Urothelium cell line (cell line): ENCODE measurements around the gene DUSP22.
"Not testable (repeated sequence)": the region's sequence is repeated elsewhere in the genome, so short reads cannot be mapped to it uniquely, and the experiment has no call there.

Experiments
- DNase-seq: peaks from one replicate; pipeline ENCODE4 v3.0.0; 2011; ENCODE audit warnings: low spot score, mixed read lengths
- FAIRE-seq: peaks from 2 replicates; lab custom pipeline; 2011; peaks lifted over from hg19 to GRCh38; lab: Jason Lieb, UNC

The DUSP22 gene

DNA sequence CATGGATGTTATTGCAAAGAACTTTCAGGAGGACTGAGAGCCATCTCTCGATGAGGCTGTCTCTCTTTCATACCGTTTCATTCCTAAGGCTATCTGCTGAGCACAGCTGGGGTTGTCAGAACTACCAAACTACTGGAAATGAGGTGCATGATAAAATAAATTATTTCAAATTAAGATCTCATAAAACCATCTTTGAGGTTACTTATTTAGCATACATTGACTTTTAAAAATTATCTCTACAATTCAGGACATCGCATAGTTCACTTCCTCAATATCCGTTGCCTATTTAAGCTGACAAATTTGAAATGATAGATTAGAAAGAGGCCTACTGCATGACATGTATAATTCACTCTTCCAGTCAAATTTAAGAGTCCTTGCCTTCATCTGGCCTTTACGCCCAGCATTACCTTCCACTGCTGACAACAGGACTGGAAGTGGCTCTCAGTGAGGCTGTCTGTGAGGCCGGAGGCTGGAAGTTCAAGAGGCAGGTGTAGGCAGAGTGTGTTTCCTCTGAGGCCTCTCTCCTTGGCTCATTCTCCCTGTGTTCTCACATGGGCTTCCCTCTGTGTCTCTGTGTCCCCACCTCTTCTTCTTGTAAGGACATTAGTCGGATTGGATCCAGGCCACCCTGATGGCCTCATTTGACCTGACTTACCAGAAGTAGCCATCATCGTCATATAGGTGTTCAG is 12.8 kb upstream of the DUSP22 start:
- FAIRE-seq (no peak), DNase-seq (no peak)

DNA sequence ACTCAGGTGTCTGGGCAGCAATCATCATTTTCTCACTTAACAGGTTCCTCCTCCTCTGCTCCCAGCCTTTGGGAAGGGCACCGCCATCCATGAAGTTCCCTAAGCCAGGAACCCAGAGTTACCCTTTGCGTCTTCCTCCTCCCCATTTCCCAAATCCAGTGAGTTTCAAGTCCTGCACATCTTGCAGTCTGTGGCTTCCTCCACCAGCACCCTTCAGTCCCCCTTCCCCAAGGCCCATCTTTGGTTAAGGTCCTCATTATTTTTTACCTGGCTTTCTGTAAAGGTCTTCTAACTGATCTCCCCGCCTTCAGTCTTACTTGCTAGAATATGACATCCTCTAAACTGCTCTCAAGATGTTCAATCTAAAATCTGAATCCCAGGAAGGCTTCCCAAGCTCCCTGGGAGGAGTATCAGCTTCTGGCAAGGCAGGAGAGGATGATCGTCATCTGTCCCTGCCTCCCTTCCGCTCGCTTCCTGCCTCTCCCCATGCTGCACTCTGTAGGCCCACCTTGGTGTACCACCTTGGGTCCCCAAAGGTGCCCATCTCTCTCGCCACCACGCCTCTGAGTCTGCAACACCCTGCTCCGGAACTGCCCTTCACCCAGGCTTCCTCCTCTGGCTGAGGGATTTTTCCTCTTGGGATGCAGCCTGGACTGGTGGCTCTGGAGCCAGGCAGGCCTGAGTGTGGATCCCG is 11.4 kb upstream of the DUSP22 start:
- no peak for DNase-seq
- no peak for FAIRE-seq

DNA sequence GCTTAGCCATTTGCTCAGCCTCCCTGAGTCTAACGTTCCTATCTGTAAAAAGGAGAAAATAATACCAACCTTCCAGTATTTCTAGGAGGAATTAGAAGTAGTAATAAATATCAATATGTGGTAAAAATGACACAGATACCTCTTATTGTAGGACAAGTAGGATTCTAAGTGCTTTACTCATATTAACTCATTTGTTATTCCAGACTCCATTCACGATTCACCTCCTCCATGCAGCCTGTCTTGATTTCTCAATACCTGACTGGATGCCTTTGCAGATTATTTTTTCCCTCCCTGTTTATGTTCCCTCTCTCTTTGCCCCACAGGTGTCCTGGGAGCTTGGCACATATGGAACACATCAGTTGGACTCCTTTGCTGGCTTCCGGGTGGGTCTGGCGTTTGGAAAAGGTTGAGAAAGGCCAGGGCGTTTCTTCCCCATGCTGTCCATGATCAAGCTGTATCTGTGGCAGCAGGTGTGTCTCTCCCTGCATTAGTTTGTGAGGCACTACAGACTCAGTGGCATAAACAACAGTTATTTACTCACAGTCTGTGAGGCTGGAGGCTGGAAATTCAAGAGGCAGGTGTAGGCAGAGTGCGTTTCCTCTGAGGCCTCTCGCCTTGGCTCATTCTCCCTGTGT is 10.7 kb upstream of the DUSP22 start:
- no peak for FAIRE-seq
- no peak for DNase-seq

DNA sequence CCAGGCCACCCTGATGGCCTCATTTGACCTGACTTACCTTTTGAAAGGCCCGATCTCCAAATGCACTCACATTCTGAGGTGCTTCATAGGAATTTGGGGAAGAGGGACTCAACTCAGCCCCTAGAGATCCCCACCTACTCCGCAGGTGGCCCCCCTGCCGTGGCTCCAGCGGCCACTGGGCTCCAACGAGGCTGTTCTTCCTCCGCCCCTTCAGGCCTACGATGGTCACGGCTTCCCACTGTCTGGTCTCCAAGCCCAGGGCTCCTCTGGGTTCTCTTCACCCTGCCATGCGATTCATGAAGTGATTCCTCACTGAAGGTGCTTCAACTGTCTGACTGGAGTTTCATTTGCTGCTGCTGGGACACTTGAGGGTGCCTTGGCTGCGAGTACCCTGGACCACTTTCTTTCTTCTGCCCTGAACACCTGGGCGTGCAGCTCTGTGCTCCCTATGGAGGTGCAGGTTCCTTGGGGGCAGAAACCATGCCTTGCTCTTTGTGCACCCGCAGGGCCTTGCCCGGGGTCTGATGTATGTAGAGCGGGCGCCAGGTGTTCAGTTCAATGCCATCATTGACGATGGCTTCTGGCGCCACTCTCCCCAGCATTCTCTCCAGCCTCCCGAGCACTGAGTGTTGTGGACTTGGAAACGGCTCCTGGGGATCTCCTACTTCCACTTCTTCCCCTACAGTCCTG is 10.0 kb upstream of the DUSP22 start:
- DNase-seq = no peak
- no peak for FAIRE-seq

DNA sequence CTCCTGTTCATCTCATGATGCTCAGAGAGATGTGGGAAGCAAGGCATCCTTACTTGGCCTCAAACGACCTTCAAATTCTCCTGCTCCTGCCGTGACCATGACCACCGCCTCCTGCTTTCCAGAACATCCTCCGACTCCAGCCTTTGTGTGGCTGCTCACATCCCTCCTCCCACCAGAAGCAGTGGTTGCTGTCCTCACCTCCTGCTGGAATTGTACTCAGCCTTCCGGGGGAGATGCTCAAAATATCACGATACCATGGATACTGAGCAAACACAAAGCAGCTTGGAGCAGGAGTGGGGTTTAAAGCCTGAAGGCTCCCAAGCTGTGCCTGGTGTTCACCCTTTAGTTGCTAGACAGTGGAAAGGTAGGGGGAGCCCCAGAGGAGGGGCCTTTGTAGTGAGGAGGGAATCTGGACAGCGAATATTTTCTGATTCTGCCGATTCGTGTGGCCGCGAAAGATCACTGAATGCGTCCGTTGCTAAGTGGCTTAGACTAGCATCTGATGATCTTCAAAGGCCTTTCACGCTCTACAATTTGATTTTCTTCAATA is 9.3 kb upstream of the DUSP22 start:
- DNase-seq (no peak), FAIRE-seq (no peak)

DNA sequence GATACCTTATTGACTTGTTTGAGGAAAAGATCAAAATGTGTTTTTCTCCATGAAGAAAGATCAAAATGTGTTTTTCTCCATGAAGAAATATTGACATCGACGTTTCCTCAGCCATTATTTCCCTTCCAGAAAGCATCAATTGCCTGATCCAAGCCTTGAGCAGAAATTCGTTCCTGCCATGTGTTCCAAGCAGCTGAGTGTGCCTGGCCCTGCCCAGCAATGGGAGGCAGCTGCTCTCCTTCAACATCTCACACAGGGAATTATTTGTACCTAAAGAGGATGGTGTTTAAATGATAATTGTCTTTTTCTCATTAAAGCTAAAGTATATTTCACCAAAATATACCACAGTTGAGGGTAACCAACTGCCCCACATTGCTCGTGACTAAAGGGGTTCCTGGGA is 7.8 kb upstream of the DUSP22 start:
- DNase-seq (no peak), FAIRE-seq (no peak)

DNA sequence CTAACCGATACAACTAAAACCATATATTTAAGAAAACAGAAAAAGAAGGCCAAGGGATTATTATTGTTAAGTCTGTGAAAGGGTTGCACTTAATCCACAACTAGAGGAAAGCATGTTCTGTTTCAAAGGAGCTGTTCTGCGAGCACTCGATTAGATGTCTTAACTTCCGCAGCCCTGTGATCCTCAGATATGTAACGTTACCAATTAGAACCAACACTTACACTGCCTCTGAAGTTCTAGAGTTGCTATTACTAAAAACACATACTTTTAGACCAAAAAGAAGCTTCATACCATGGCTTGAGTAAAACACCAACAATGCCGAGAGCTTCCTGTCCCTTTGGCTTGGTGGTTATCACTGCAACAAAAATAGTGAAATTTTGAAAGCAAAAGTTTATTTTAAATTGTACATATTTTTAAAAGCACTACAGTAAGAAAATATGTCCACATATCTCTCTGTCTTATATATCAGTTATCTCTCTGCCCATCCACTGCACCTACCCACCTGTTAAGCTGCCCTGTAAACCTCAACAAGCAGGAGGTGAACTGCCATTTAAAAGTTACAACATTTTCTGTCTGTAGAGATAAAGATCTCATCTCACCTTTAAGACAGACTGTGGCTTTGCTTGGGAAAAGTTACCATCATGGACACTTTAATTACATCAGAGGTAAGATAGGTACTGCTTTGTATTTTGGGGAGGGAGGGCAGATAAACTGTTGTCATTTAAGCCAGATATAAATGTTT is 7.1 kb upstream of the DUSP22 start:
- DNase-seq (no peak), FAIRE-seq (no peak)

DNA sequence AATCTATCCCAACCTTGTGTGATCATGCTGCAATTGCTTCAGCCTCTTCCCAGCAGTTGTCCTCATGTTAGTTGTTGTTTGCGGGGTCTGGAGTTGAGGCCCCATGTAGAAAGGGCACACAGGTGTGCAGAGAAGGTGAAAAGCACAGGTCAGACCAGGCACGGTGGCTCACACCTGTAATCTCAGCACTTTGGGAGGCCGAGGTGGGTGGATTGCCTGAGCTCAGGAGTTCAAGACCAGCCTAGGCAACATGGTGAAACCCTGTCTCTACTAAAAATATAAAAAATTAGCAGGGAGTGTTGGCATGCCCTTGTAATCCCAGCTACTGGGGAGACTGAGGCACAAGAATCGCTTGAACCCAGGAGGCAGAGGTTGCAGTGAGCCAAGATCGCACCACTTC is 6.4 kb upstream of the DUSP22 start:
- not testable (repeated sequence) for FAIRE-seq, DNase-seq

DNA sequence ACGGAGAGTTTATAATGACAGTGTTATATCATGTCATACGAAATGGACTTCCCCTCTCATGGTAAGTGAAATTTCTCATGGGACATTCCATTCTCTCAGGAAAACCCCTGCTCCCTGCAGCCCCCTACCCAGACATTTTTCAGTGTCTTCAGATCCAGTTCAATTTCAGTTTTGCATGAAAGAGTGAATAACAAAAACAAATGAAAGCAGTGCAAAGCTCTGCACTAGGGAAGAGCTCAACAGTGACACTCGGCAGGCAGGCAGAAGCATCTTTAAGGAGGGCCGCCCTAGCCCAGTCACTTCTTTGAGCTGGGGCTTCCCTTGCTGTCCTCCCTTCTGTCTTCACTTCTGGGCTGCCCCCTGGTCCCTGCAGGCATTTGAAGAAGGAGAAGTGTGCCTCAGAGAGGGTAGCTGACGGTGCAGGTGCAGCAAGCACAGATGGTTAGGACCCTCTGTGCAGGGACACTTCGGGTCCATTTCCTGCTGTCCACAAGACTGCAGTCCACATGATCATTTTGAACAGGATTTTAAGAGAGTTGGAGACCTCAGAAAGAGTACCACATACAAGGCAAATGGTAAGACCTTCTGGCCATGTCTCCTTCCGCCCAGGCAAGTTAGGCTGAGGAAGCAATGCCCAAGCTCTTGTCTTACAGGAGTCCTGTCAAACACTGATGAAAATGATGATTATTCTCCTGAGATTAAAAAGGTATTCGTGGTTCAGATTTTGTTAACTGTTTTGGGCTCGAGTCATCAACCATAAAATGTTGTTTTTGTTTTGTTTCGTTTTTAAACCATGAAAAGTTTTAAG is 5.4 kb upstream of the DUSP22 start:
- no peak for DNase-seq
- FAIRE-seq = no peak

DNA sequence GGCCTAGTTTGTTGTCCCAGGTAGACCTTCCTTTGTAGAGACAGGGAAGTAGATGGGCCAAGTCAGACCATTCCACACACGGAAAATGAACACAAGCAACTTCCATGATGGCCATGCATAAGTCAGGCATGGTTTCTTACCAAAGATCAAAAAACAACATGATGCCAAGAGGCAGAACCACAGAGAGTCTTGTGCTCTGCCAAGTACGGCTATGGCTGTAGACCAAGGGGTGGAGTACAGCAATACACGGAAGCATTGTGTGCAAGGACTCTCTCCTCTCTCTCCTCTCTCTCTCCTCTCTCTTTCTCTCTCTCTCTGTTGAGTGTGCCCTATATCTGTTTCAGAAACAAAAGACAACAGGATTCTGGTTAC is 4.8 kb upstream of the DUSP22 start:
- DNase-seq (no peak), FAIRE-seq (no peak)

DNA sequence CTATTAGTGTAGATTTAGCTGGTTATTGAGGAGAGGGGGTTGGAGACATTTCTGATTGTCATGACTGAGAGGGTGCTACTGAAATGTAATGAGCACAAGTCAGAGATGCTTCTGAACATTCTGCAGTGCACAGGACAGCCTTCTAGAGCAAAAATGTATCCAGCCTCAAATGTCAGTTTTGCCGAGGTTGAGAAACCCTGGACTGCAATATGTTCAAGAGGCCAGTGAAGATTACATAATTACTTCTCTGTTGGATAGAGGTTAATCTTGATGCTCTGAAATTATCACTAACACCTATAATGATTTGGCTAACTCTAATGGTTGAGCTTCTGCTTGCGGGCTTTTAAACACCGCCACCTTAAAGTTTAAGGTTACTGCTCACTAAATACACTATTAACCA is 3.4 kb upstream of the DUSP22 start:
- FAIRE-seq (no peak), DNase-seq (no peak)

DNA sequence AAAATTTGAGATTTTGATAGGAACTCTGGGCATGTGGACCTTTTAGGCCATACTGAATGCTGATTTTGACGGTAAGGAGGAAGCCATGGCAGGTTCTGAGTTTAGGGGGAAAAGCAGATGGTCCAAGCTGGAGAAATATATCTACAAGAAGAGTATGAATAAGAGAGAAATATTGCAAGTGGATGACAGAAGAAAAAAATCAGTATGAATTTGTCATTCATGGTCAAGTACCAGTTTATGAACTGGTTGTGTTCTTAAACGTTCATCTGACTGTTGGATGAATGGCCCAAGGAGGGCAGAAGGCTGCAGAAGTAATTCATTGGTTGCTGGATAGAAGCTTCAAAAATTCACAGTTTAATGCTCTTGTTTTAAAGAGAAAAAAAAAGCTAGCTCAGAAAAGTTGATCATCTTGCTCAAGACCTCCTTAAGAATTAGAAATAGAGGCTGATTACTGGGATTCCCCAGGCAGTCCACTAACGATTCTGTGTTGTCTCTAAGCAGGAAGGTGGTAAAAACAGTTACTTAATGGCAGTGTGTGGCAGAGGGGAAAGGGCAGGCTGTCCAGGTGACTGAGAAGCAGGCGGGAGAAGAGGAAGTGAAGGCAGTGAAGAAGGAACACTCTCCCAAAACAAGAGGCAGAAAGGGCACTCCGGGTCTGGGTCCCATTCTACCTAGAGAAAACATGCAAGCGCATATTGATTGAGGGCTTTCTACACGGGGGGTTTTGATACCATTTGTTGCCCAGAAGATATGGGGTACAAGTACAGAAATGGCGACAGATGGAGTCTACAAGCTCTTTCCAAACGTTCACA is 2.0 kb upstream of the DUSP22 start:
- DNase-seq = no peak
- FAIRE-seq = no peak

DNA sequence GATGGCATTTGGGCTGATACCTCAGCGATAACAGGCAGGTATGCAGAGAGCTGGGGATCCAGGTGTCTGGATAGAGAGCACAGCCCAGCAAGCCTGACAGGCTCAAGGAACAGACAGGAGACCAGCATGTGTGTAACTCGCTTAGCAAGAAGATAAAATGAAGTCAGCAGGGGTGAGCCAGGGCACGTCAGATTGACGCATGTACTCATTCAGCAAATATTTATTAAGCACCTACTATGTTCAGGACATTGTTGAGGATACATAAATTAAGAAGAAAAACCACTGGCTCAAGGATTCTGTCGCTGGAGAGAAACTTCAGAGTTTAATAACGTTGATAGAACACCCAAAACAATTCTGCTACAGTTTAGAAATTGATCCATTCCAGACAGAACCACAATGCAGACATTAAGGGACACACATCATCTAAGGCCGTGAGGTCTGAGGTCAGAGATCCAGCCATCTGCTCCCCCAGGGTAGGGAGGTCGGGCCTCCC is 1.0 kb upstream of the DUSP22 start:
- FAIRE-seq (no peak), DNase-seq (peak; percentile 21)

DNA sequence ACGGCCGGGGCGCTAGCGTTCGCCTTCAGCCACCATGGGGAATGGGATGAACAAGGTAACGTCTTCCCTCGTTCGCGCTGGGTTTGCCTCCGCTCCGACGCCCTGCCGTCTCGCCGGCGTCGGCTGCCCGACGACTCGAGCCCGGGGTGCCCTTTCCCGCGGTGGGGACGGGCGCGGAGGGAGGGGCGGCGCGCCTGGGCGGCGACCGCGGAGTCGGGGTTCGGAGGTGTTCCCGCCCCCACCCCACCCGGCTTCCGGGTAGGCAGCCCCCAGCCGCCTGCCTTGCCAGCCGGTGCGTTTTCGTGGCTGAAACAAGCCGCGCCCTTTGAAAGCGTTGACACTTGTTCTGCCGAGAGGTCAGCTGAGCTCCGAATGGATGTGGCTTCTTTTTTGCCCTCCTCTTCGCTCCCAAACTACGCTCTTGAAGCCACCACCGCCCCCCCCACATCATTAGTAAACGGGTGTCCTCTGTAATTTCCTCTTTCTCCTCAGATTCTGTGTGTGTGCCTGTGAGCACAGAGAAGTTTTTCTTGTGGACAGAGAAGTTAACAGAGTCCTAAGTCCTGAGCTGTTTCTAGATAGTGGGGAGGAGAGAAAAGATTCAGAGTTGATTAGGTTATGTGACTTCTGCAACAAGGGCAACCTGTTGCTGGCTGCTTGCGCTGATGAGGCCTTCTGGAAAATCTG is 362 bp downstream of the DUSP22 start:
- FAIRE-seq (no peak), DNase-seq (peak; percentile 48)

DNA sequence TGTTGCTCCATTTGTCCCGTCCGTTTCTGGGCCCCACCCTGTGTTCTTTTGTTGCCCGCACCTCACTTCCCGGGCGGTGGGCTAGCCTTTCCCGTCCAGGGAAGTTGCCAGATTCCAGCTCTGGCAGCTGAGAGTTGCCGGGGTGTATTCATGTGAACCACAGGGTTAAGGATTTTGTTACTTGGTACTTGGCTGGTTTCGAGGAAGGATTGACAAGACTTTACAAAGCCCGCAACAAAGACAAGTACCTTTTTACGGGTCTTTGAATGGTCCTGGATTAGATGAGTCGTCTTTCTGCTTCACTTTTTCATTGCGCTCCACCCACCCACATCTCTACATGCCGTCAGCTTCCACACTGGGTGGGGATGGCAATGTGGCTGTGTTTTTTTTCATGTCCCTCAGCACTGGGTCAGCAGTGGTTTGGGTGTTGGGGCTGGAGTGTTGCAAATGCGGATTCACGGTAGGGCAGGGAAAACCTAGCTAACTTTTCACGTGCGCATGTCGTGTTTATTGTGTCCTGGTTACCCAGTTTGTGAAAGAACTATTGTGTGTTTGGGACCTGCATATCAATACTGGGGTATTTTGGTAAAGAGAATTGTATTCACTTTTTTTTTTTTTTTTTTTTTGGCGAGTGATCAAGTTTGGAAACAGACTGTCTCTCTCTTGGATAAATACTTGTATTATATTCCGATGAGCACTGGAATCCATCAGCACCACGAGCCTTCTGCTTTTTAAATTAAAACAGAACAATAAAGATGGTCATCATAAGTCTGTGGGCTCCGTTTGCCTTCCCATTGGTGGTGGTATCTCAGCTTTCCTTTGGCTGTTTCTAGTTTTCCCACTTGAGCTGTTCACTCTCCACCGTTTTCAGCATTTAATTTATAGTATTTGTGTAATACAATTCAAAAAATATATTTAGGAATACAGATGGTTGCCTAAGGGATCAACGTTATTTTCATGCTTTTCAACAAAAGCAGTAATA is 1.2 kb downstream of the DUSP22 start:
- peak; percentile 20 for DNase-seq
- no peak for FAIRE-seq

DNA sequence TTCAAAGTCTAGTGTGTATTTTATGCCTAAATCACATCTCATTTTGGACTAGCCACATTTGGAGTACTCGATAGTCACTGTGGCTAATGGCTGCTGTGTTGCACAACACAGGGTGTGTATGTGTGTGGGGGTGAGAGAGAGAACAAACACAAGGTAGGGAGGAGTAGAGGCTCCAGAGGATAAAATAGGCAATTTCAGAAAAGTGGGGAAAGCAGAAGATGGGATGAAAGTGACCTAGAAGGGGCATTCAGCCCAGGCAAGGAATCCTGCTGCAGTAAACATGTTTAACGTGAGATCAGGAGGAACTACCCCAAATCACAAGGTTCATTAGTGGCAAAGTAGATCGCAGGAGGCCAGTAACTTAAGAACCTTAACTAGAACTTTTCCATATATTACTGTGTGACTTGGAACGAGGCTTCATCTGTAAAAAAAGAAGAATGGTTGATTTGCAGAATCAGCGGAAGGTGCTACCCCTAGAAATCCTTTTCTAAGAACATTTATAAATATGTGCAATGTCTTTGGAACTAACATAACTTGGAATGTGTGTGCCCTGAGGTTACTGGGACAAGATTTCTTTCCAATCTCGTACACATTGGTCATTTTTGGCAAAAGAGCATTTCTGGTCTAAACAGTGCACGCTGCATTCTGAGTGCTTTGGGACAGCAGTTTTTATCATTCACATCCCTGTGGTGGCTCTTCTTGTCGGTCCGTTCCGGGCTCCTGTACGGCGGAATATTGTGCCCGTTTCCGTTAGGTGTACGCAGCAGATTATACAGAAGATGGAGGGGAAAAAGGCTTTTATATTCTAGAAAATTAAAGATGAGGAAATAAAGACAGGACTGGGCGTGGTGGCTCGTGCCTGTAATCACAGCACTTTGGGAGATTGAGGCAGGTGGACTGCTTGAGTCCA is 2.6 kb downstream of the DUSP22 start:
- DNase-seq (no peak), FAIRE-seq (no peak)
